Measurements from ENCODE around the gene SIK2.

DNA sequence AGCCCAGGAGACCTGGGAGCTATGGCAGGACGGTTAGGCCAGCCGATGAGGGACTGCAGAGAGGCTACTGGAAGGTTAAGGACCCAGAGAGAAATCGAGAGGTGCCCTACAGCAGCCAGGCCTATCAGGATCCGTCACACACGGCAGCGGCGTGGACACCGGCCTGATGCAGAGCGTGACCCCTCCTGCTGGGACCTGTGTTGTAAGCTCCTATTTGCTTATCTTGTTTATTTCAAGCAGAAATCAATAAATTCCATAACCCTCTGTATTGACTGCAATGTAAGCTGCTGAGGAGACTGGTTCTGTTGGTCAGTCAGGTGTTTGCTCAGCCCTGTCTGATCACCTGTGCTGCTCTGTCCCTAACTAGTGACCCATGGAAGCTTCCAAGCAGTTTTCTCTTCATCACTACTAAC lies 124.1 kb downstream of the SIK2 start:
- TF ChIP-seq, protein P1, sequence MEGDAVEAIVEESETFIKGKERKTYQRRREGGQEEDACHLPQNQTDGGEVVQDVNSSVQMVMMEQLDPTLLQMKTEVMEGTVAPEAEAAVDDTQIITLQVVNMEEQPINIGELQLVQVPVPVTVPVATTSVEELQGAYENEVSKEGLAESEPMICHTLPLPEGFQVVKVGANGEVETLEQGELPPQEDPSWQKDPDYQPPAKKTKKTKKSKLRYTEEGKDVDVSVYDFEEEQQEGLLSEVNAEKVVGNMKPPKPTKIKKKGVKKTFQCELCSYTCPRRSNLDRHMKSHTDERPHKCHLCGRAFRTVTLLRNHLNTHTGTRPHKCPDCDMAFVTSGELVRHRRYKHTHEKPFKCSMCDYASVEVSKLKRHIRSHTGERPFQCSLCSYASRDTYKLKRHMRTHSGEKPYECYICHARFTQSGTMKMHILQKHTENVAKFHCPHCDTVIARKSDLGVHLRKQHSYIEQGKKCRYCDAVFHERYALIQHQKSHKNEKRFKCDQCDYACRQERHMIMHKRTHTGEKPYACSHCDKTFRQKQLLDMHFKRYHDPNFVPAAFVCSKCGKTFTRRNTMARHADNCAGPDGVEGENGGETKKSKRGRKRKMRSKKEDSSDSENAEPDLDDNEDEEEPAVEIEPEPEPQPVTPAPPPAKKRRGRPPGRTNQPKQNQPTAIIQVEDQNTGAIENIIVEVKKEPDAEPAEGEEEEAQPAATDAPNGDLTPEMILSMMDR (IDR thresholded peaks at IDR 0.05), result no peak
- no peak for TF ChIP-seq POLR2A (IDR thresholded peaks at IDR 0.05)
- no peak for TF ChIP-seq POLR2AphosphoS5 (IDR thresholded peaks at IDR 0.05)
- no peak for TF ChIP-seq EP300 (IDR thresholded peaks at IDR 0.05)
